H1 (cell line): ENCODE results near the gene DMBT1. TPM values are rescaled to one million over a fixed set of nuclear protein-coding genes. Genes with fewer than 3 reads are reported as not detected.

Experiments
- CHD7 ChIP-seq: fragments of 300-600 bp; sonication (generic); IDR thresholded peaks from 2 replicates; pipeline ENCODE4 v1.7.1; 2012; ENCODE audit warnings: low read length, moderate library complexity, mild to moderate bottlenecking, inconsistent platforms; ENCODE audit not compliant: insufficient replicate concordance
- KDM1A ChIP-seq: fragments of 200-600, 300-600 bp; sonication (generic); IDR thresholded peaks from 2 replicates; pipeline ENCODE4 v1.7.1; 2016; ENCODE audit warnings: mild to moderate bottlenecking, low read length, borderline replicate concordance
- TAF7 ChIP-seq: optimal IDR thresholded peaks from 2 replicates; pipeline ENCODE3; 2011; ENCODE audit warnings: low read depth, mild to moderate bottlenecking, inconsistent platforms, low read length, moderate library complexity, borderline replicate concordance
- ZNF274 ChIP-seq: IDR thresholded peaks from 2 replicates; pipeline ENCODE4 v1.7.0; 2012; ENCODE audit warnings: low read length, borderline replicate concordance; ENCODE audit errors: extremely low read depth
- polyA plus RNA-seq, 7 experiments: library from polyadenylated mRNA; depleted of rRNA in 3 of 7; stranded (reverse) in 5 of 7; unstranded in 2 of 7; fragments of >200 nt in 5 of 7; fragments of 200-250 nt in 2 of 7; gene quantifications; 1 replicate in 5 of 7; 2 replicates in 1 of 7; 4 replicates in 1 of 7; pipeline versions ENCODE4 v1.2.1 to v1.2.3, GENCODE V29; 2011 to 2013; ENCODE audit warnings: missing spikeins in 2 of 7, mixed read lengths in 2 of 7
- total RNA-seq: library from RNA; stranded (reverse); fragmentation: NEBNext Ultra II Directional; extraction: Animal tissue kit (Norgen Biotek cat#: 25700); gene quantifications from 2 replicates; pipeline ENCODE4 v1.2.1, GENCODE V29; 2021

The DMBT1 gene
- total and polyA plus RNA-seq, 2 of the 8 experiments (the other 6 are each of a cell fraction or from before 2014, with no cell fraction given), result 0.03 TPM; not detected in 1

- TF ChIP-seq CHD7 (no peak), TAF7 (no peak), ZNF274 (no peak), KDM1A (no peak)
Measured at GRCh38 chr10:122636953-122637352, 76.4 kb downstream of the DMBT1 start (continued).
